GM12873 (cell line): Measurements from ENCODE around the gene GPR37.

Experiments used
- CTCF ChIP-seq: IDR thresholded peaks from 2 replicates; pipeline ENCODE4 v1.5.1; 2012; ENCODE audit warnings: low read depth, mild to moderate bottlenecking, moderate library complexity, low read length, control low read depth; ENCODE audit not compliant: insufficient read depth; ENCODE audit errors: missing control alignments

The GPR37 gene

GRCh38 chr7:124780056-124780455, 14.5 kb upstream of the GPR37 start:
- no peak for TF ChIP-seq CTCF

GRCh38 chr7:124779620-124780019, 14.0 kb upstream of the GPR37 start:
- TF ChIP-seq CTCF, result no peak

GRCh38 chr7:124779194-124779593, 13.6 kb upstream of the GPR37 start:
- TF ChIP-seq CTCF, result no peak

- no peak for TF ChIP-seq CTCF
These were observed 11.7 kb upstream of the GPR37 start for GRCh38 chr7:124777268-124777667.

- no peak for TF ChIP-seq CTCF
These were observed 10.6 kb upstream of the GPR37 start for GRCh38 chr7:124776153-124776552.

GRCh38 chr7:124775422-124775821, 9.8 kb upstream of the GPR37 start:
- no peak for TF ChIP-seq CTCF

GRCh38 chr7:124773938-124774337, 8.3 kb upstream of the GPR37 start:
- no peak for TF ChIP-seq CTCF

- no peak for TF ChIP-seq CTCF
These were observed 7.7 kb upstream of the GPR37 start for GRCh38 chr7:124773339-124773738.
